GM12878 (cell line): ENCODE results near the gene RGS1. TPM values are rescaled to one million over a fixed set of nuclear protein-coding genes. Genes with fewer than 3 reads are reported as not detected.

ENCODE experiments used
- ATAC-seq: fragments of 200-7000 bp; cut with Tn5 transposase; 3 replicates; pipeline ENCODE4 v1.9.1; 2020; ENCODE audit warnings: mild to moderate bottlenecking, moderate library complexity
- BruUV-seq: library from RNA; stranded (reverse); fragments of 400-500 nt; replicated peaks from 2 replicates; lab custom pipeline; 2021; lab: Mats Ljungman, UMichigan
- CTCF ChIA-PET: fragments of 300-600 bp; sonication (Branson Sonifier 250); formaldehyde crosslinking; extraction: SDS; loops from one replicate; lab custom pipeline; 2021; ENCODE audit warnings: inconsistent platforms; lab: Yijun Ruan, JAX
- POLR2A ChIA-PET: fragments of 350-600 bp; formaldehyde crosslinking; extraction: SDS; loops from one replicate; lab custom pipeline; 2021; ENCODE audit warnings: inconsistent platforms; lab: Charles Lee
- RAD21 ChIA-PET: fragments of 300-600 bp; sonication (Branson Sonifier 250); formaldehyde crosslinking; loops from one replicate; lab custom pipeline; 2023; ENCODE audit warnings: antibody characterized with exemption; ENCODE audit not compliant: unreplicated experiment; lab: Charles Lee
- SMC1A ChIA-PET: fragments of 300-600 bp; sonication (Branson Sonifier 250); formaldehyde crosslinking; loops from one replicate; lab custom pipeline; 2023; ENCODE audit not compliant: unreplicated experiment, uncharacterized antibody; lab: Charles Lee
- DNase-seq: peaks from one replicate; pipeline ENCODE4 v3.0.0-alpha.2; 2011; ENCODE audit warnings: low read depth, low spot score
- FAIRE-seq: peaks from 3 replicates; lab custom pipeline; 2011; peaks lifted over from hg19 to GRCh38; lab: Jason Lieb, UNC
- H2AFZ ChIP-seq: 2 replicates; pipeline ENCODE4 v1.6.0; 2011; ENCODE audit warnings: low read depth, low read length, control low read depth; ENCODE audit not compliant: control insufficient read depth
- H3K27ac ChIP-seq: 2 replicates; pipeline ENCODE4 v1.5.1; 2011; ENCODE audit warnings: control low read depth; ENCODE audit not compliant: control insufficient read depth, insufficient read depth
- H3K27me3 ChIP-seq, 2 experiments: replicated peaks in 1 of 2; 2 replicates each; pipeline versions ENCODE4 v1.6.0 to v1.6.1; 2011; ENCODE audit warnings: low read length in 1 of 2; ENCODE audit not compliant: control insufficient read depth in 2 of 2, insufficient read depth in 2 of 2
- H3K36me3 ChIP-seq, 2 experiments: 2 replicates each; pipeline ENCODE4 v1.5.1; 2011; ENCODE audit warnings: low read length in 1 of 2; ENCODE audit not compliant: control insufficient read depth in 2 of 2, insufficient read depth in 2 of 2
- H3K4me1 ChIP-seq: 2 replicates; pipeline ENCODE4 v1.6.1; 2011; ENCODE audit warnings: mild to moderate bottlenecking, low read length, moderate library complexity, mixed read lengths; ENCODE audit not compliant: control insufficient read depth, insufficient read depth
- H3K4me2 ChIP-seq: 2 replicates; pipeline ENCODE4 v1.6.0; 2011; ENCODE audit warnings: control low read depth; ENCODE audit not compliant: control insufficient read depth, insufficient read depth
- H3K4me3 ChIP-seq: fragments of 200-600 bp; sonication (generic); 2 replicates; pipeline ENCODE4 v1.5.1; 2016
- H3K79me2 ChIP-seq: 2 replicates; pipeline ENCODE4 v1.6.0; 2011; ENCODE audit warnings: low read length; ENCODE audit not compliant: control insufficient read depth, insufficient read depth
- H3K9ac ChIP-seq: 2 replicates; pipeline ENCODE4 v1.8.0; 2011; ENCODE audit warnings: low read length, control low read depth, mixed read lengths; ENCODE audit not compliant: control insufficient read depth, insufficient read depth
- H3K9me3 ChIP-seq: replicated peaks from 3 replicates; pipeline ENCODE4 v1.5.1; 2011; ENCODE audit warnings: mild to moderate bottlenecking, low read length; ENCODE audit not compliant: control insufficient read depth, insufficient read depth
- H4K20me1 ChIP-seq: 2 replicates; pipeline ENCODE4 v1.6.0; 2011; ENCODE audit not compliant: control insufficient read depth, insufficient read depth
- ATF7 ChIP-seq: fragments of 450-650 bp; IDR thresholded peaks from 2 replicates; pipeline ENCODE4 v1.6.1; 2016; ENCODE audit warnings: low read depth, mild to moderate bottlenecking
- FOS ChIP-seq: IDR thresholded peaks from 3 replicates; pipeline ENCODE4 v1.6.1; 2011; ENCODE audit warnings: borderline replicate concordance; ENCODE audit not compliant: insufficient read length; ENCODE audit errors: extremely low read depth
- GATAD2B ChIP-seq: fragments of 450-650 bp; conservative IDR thresholded peaks from 2 replicates; pipeline ENCODE4 v1.6.1; 2017; ENCODE audit warnings: low read depth, mild to moderate bottlenecking, moderate library complexity
- IKZF1 ChIP-seq: fragments of 450-650 bp; conservative IDR thresholded peaks from 2 replicates; pipeline ENCODE4 v1.6.1; 2017; ENCODE audit warnings: antibody characterized with exemption, mild to moderate bottlenecking
- MLLT1 ChIP-seq: fragments of 450-650 bp; IDR thresholded peaks from 2 replicates; pipeline ENCODE4 v1.6.1; 2016; ENCODE audit warnings: mild to moderate bottlenecking
- MYB ChIP-seq: fragments of 150-350 bp; IDR thresholded peaks from 2 replicates; pipeline ENCODE4 v1.6.1; 2014; ENCODE audit warnings: mild to moderate bottlenecking, low read depth, low read length, borderline replicate concordance
- TAF1 ChIP-seq: IDR thresholded peaks from 2 replicates; pipeline ENCODE4 v1.6.1; 2011; ENCODE audit warnings: mild to moderate bottlenecking, low read depth, low read length, borderline replicate concordance
- YY1 ChIP-seq: IDR thresholded peaks from 2 replicates; pipeline ENCODE4 v1.6.1; 2011; ENCODE audit warnings: low read depth, mild to moderate bottlenecking, low read length
- ZNF687 ChIP-seq: fragments of 450-650 bp; IDR thresholded peaks from 2 replicates; pipeline ENCODE4 v1.6.1; 2017; ENCODE audit warnings: mild to moderate bottlenecking, moderate library complexity
- WGBS: methylation state at CpG from one replicate; pipeline ENCODE4 v1.1.6; 2016; ENCODE audit warnings: low lambda C conversion rate; ENCODE audit not compliant: insufficient replicate concordance, insufficient coverage; ENCODE audit errors: missing lambda C conversion rate; 5-methylcytosine and 5-hydroxymethylcytosine counted together
- in situ Hi-C: fragments of 300-500 bp; cut with MboI; formaldehyde crosslinking; loops from 9 replicates; pipeline ENCODE4 v1.14.3; 2018; ENCODE audit warnings: mixed read lengths
- intact Hi-C: fragments of 100-400 bp; cut with micrococcal nuclease; formaldehyde crosslinking; loops from one replicate; pipeline ENCODE4 v1.14.2; 2022; ENCODE audit not compliant: unreplicated experiment
- polyA plus RNA-seq, 11 experiments: library from polyadenylated mRNA; depleted of rRNA in 4 of 11; unstranded in 6 of 11; stranded (reverse) in 5 of 11; fragments of >200 nt; fragmentation: Nextera tagmentation in 4 of 11; fragmentation: Illumina TruSeq in 1 of 11; extraction: Ambion mirVana in 4 of 11; extraction: Trizol in 1 of 11; gene quantifications; 1 replicate in 1 of 11; 2 replicates in 10 of 11; pipeline versions ENCODE4 v1.2.1 to v1.2.3, GENCODE V29; 2011 to 2016; ENCODE audit warnings: inconsistent platforms in 2 of 11, missing spikeins in 2 of 11, low read depth in 1 of 11
- total RNA-seq, 4 experiments: library from RNA; depleted of rRNA in 3 of 4; stranded (reverse); fragments of >200 nt in 3 of 4; fragmentation: Illumina TruSeq in 1 of 4; extraction: Trizol in 1 of 4; gene quantifications; 2 replicates each; pipeline versions ENCODE4 v1.2.1 to v1.2.3, GENCODE V29; 2013 to 2021

RGS1 gene
- total and polyA plus RNA-seq, 10 of the 15 experiments (the other 5 are each of a cell fraction or from before 2014, with no cell fraction given): 20.7 to 882 (median 45.9) TPM

GRCh38 chr1:192543445-192543844 lies 32.1 kb upstream of the RGS1 start:
- Histone ChIP-seq H3K4me3 (no peak overlapping the region), H4K20me1 (no peaks in the 10 kb centered on the region), H3K79me2 (no peaks in the 10 kb centered on the region), H3K36me3 (no peaks in the 10 kb centered on the region), H3K4me1 (peaks cover 42% of the 10 kb centered on the region), H3K27ac (no peak overlapping the region), H3K4me2 (no peak overlapping the region), H3K9ac (no peak overlapping the region), H3K9me3 (no peaks in the 10 kb centered on the region), H3K27me3 (no peaks in the 10 kb centered on the region), H2AFZ (no peak overlapping the region)
- ChIA-PET POLR2A (interaction anchor here (0.6 to 9.7 kb wide), 11 partner anchors 8 to 63 kb away, joined by 3 to 170 read pairs (median 4); no protein-coding TSS in a partner anchor), SMC1A (interaction anchor here (0.9 to 9.4 kb wide), 15 partner anchors 7 to 69 kb away, joined by 3 to 268 read pairs (median 41); partner anchors contain the start of gene RGS1), CTCF (interaction anchor here (0.6 to 5.7 kb wide), 12 partner anchors 8 to 1110 kb away, joined by 3 to 78 read pairs (median 5); no protein-coding TSS in a partner anchor), RAD21 (interaction anchor here (0.7 to 9.4 kb wide), 12 partner anchors 8 to 65 kb away, joined by 3 to 288 read pairs (median 18); no protein-coding TSS in a partner anchor)
- 99% methylated on average over 5 of the region's 5 CpGs for WGBS
- DNase-seq (no peak), ATAC-seq (no peak), FAIRE-seq (no peak)
- in situ Hi-C loops (no loop called here), intact Hi-C loops (no loop called here)
- TF ChIP-seq MLLT1: peak; percentile 71
- 0 out of 2 replicates have a peak, but pooled peaks have one; percentile 11 for TF ChIP-seq IKZF1
- TF ChIP-seq FOS: no peak
- TF ChIP-seq TAF1: no peak
- TF ChIP-seq ATF7: 0 out of 2 replicates have a peak, but pooled peaks have one; percentile 16
- TF ChIP-seq ZNF687: peak; percentile 75
- TF ChIP-seq MYB: no peak
- TF ChIP-seq GATAD2B: 0 out of 2 replicates have a peak, but pooled peaks have one; percentile 35
- no peak for TF ChIP-seq YY1
- BruUV-seq: no TSS peak
